GM12875 (cell line): ENCODE results near the gene CCDC124.
"Not testable (repeated sequence)": the region's sequence is repeated elsewhere in the genome, so short reads cannot be mapped to it uniquely, and the experiment has no call there.

ENCODE experiments used
- H3K4me3 ChIP-seq: one replicate; pipeline ENCODE4 v1.5.1; 2011; ENCODE audit warnings: low read depth, low read length, control low read depth
- TF ChIP-seq, protein P1 (sequence below): IDR thresholded peaks from 2 replicates; pipeline ENCODE4 v1.5.1; 2011; ENCODE audit warnings: low read depth, mild to moderate bottlenecking, control low read depth, inconsistent platforms, low read length, moderate library complexity, borderline replicate concordance; ENCODE audit not compliant: insufficient read depth

Gene CCDC124

DNA sequence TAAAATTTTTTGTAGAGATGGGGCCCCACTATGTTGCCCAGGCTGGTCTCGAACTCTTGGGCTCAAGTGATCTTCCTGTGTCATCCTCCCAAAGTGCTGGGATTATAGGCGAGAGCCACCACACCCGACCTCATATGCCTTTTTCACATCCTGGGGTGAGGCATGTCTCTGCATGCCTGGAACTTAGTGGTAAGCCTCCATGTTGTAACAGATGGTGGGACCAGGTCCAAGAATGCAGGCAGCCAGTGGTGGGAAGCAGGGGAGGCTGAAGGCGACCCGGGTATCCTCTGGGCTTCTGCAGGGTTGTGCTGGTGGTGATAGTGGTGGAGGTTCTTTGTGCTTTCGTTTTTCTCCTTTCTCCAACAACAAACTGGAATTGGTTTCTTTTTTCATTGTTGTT lies 30.1 kb upstream of the CCDC124 start:
- TF ChIP-seq, protein P1, sequence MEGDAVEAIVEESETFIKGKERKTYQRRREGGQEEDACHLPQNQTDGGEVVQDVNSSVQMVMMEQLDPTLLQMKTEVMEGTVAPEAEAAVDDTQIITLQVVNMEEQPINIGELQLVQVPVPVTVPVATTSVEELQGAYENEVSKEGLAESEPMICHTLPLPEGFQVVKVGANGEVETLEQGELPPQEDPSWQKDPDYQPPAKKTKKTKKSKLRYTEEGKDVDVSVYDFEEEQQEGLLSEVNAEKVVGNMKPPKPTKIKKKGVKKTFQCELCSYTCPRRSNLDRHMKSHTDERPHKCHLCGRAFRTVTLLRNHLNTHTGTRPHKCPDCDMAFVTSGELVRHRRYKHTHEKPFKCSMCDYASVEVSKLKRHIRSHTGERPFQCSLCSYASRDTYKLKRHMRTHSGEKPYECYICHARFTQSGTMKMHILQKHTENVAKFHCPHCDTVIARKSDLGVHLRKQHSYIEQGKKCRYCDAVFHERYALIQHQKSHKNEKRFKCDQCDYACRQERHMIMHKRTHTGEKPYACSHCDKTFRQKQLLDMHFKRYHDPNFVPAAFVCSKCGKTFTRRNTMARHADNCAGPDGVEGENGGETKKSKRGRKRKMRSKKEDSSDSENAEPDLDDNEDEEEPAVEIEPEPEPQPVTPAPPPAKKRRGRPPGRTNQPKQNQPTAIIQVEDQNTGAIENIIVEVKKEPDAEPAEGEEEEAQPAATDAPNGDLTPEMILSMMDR = no peak
- no peak overlapping the region for H3K4me3 ChIP-seq

DNA sequence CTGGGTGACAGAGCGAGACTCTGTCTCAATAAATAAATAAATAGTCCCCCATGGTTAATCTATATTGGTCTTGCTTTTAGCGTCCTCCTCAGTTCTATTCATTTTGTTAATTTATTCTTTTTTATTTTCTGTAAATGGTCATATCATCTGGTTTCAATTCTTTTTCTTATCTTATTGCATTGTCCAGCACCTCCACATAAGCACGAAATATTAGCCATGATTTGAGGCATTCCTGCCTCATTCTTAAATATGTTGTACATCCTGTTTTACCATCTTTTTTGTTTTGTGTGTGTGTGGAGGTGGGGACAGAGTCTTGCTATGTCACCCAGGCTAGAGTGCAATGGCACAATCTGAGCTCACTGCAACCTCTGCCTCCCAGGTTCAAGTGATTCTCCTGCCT lies 24.6 kb upstream of the CCDC124 start:
- TF ChIP-seq, protein P1 = no peak
- H3K4me3 ChIP-seq = no peak overlapping the region

DNA sequence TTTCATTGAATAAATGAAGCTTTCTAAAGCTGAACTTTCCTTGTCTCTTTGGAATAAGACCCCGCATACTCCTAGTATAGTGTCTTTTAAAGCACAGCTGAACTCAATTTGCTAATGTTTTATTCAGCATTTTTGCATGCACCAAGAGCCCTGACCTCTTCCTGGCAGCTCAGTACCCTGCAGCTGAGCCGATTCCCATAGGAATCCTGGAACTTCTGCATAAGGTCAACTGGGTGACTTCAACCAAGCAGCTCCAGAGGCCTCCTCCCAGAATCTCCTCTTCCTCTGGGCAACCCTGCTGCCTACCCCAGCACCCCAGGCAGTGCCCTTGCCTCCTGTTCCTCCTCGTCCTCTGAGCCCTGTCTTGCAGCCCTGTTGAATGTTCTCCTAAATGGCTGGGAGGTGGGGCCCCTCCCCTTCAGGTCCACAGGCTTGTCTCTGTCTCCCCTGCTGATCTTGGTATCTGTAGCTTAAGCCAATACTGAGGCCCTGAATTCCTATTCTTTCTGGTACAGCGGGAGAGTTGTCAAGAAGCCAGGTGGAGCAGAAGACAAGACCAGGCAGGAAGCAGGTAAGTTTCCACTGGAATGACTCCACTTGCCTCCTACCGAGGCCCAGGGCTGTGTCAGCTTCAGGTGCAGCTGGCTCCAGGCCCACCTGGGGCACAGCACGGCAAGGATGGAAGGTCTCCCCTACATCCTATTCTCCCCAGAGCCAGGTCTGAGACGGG lies 23.6 kb upstream of the CCDC124 start:
- TF ChIP-seq, protein P1 = no peak

DNA sequence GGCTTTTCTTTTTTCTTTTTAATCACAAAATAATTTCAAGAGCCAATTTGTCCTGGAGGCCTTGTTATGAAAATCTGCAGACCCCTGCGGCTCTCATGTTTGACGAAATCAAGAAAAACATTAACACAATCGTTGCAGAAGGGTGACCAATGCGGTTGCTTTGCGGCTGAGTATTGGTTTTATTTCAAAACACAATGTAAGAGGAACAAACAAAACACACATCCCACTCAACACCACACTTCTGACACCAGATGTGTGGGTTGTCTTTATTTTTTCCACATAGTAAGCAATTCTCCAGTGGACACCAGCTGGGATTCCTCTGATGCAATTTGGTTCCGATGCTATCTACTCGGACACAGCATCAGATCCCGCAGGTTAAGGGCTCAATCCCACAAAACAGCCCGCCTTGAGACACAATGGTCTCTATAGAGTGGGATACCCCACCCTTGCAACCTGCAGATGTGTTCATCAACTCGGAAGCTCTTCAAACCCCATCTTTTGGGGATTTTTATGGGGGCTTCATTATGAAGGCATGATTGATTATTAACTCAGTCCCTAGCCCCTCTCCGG lies 21.9 kb upstream of the CCDC124 start:
- H3K4me3 ChIP-seq = no peak overlapping the region
- TF ChIP-seq, protein P1 = no peak

More for the DNA sequence above, 23.6 kb upstream of the CCDC124 start:
- no peak overlapping the region for H3K4me3 ChIP-seq

DNA sequence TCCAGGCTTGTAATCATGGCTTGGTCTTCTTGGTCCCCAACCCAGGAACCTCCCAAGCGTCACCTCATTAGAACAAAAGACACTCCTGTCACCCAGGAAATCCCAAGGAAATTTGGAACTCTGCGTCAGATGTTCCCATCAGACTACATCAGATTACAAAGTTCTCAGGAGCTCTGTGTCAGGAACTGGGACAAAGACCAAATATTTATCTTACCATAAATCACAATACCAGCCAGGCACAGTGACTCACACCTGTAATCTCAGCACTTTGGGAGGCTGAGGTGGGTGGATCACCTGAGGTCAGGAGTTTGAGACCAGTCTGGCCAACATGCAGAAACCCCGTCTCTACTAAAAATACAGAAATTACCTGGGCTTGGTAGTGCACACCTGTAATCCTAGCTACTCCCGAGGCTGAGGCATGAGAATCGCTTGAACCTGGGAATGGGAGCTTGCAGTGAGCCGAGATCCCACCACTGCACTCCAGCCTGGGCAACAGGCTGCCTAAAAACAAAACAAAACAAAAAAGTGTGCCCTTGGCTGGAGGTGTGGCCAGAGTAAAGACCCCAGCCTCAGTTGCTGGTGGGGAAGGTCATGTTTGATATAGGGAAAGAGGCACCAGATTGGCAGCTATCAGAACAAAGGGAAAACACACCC lies 16.7 kb upstream of the CCDC124 start:
- TF ChIP-seq, protein P1 = no peak
- H3K4me3 ChIP-seq = no peak overlapping the region

DNA sequence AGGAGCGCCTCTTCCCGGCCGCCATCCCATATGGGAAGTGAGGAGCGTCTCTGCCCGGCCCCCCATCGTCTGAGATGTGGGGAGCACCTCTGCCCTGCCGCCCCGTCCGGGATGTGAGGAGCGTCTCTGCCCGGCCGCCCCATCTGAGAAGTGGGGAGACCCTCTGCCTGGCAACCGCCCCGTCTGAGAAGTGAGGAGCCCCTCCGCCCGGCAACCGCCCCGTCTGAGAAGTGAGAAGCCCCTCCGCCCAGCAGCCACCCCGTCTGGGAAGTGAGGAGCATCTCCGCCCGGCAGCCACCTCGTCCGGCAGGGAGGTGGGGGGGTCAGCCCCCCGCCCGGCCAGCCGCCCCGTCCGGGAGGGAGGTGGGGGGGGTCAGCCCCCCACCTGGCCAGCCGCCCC lies 14.7 kb upstream of the CCDC124 start:
- not testable (repeated sequence) for H3K4me3 ChIP-seq

DNA sequence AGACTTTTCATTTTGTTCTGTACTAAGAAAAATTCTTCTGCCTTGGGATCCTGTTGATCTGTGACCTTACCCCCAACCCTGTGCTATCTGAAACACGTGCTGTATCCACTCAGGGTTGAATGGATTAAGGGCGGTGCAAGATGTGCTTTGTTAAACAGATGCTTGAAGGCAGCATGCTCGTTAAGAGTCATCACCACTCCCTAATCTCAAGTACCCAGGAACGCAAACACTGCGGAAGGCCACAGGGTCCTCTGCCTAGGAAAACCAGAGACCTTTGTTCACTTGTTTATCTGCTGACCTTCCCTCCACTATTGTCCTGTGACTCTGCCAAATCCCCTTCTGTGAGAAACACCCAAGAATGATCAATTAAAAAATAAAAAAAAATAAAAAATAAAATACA lies 13.7 kb upstream of the CCDC124 start:
- not testable (repeated sequence) for H3K4me3 ChIP-seq

DNA sequence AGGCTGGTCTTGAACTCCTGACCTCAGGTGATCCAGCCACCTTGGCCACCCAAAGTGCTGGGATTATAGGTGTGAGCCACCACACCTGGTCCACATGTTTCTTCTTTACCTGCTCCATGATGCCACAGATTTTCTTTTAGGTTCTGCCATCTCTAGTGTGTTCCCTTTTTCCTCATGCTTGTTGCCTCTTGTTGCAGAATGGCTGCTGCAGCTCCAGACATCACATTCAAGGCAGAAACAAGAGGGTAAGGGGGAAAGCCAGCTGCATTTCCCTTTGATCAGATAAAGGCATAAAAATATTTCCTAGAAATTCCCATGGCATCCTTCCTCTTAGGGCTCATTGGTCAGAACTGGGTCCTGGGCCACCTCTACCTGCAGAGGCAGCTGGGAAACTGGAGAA lies 12.3 kb upstream of the CCDC124 start:
- TF ChIP-seq, protein P1 = no peak

More for the DNA sequence above, 12.3 kb upstream of the CCDC124 start:
- no peak overlapping the region for H3K4me3 ChIP-seq
